NCI-H1694 treated with DMSO at 0.1 percent for 48 hours (cell line): ENCODE results near the gene ARL4A.
"Not testable (repeated sequence)": the region's sequence is repeated elsewhere in the genome, so short reads cannot be mapped to it uniquely, and the experiment has no call there.

Source experiments
- DNase-seq: peaks from one replicate; lab custom pipeline; 2025; lab: John Stamatoyannopoulos, UW

ARL4A gene

GRCh38 chr7:12670000-12670729 lies 17.3 kb upstream of the ARL4A start:
- no peak for DNase-seq

- no peak for DNase-seq
Observed at GRCh38 chr7:12670743-12671520, 16.5 kb upstream of the ARL4A start.

DNA sequence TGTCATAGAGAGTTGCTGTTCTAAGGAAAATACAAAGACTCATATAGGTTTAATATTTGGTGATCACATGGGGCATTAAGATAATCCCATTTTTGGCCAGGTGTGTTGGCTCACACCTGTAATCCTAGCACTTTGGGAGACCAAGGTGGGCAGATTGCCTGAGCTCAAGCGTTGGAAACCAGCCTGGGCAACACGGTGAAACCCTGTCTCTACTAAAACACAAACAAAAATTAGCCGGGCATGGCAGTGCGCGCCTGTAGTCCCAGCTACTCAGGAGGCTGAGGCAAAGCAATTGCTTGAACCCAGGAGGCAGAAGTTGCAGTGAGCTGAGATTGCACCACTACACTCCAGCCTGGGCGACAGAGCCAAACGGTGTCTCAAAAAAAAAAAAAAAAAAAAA lies 14.0 kb upstream of the ARL4A start:
- not testable (repeated sequence) for DNase-seq

- no peak for DNase-seq
Observed at GRCh38 chr7:12674053-12674452, 13.4 kb upstream of the ARL4A start.

DNA sequence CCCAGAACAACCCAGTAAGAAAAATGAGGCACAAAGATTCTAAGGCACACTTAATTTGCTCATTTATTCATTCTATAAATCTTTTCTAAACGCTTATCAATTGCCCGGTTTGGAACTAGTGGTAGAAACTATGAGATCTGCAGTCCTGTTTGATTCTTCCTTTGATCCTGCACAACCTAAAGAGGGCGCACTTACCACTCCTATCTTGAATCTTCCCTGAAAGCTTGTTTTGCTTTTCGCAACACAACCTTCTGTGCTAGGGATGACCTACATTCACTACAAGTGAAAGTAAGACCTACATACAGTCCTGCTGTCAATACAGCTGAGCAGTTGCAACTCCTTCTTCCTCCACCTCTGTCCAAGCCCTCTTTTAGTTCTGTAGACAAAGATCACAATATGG lies 12.6 kb upstream of the ARL4A start:
- DNase-seq: peak; percentile 28

- DNase-seq: peak; percentile 13
Observed at GRCh38 chr7:12683678-12684585, 3.5 kb upstream of the ARL4A start.

GRCh38 chr7:12684733-12685132 lies 2.7 kb upstream of the ARL4A start:
- DNase-seq: no peak

- DNase-seq: no peak
Observed at GRCh38 chr7:12685550-12685949, 1.9 kb upstream of the ARL4A start.

GRCh38 chr7:12686234-12686890 lies 1.1 kb upstream of the ARL4A start:
- DNase-seq: peak; percentile 54

GRCh38 chr7:12687718-12688171 lies 312 bp downstream of the ARL4A start:
- DNase-seq: no peak

- not testable (repeated sequence) for DNase-seq
Observed at GRCh38 chr7:12688485-12689170, 1.2 kb downstream of the ARL4A start.

DNA sequence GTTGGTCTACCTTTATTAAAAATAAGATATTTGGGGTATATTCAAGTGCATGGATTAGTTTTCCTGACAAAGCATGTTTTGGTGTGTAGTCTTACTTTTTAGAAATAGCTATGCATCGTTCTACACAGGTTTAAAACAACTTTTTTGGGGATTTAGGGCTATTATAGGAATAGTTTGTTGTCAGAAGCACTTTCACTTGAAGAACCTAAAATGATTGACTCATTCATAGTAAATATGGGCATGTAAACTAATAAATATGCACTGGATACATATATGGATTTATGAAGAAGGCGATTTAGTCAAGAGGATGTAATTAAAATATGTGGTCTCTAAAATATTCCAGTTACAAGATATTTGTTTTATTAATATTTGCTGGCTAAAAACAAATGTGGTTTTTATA lies 2.0 kb downstream of the ARL4A start:
- no peak for DNase-seq

GRCh38 chr7:12690041-12690878 lies 2.8 kb downstream of the ARL4A start:
- no peak for DNase-seq

- DNase-seq: not testable (repeated sequence)
Observed at GRCh38 chr7:12691388-12691787, 4.0 kb downstream of the ARL4A start.

GRCh38 chr7:12692035-12692434 lies 4.6 kb downstream of the ARL4A start:
- DNase-seq: no peak

GRCh38 chr7:12692479-12693259 lies 5.2 kb downstream of the ARL4A start:
- DNase-seq: no peak

DNA sequence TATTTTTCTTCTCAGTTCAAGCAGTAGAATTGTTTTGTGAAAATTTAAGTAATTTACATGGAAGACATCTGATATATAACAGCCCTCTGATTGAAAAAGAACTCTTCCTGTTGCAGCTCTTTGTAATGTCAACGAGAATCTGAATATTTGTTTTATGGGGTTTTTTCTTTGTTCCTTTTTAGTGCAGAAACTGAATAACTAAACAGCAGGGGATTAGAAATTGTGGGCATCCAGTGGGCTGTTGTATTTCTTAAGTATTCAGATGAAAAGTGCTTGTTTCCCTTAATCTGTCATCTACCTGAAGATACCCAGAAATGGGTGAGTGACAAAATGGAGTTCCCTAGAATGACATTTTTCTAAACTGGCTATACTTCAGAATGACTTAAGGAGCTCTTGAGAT lies 7.4 kb downstream of the ARL4A start:
- no peak for DNase-seq

DNA sequence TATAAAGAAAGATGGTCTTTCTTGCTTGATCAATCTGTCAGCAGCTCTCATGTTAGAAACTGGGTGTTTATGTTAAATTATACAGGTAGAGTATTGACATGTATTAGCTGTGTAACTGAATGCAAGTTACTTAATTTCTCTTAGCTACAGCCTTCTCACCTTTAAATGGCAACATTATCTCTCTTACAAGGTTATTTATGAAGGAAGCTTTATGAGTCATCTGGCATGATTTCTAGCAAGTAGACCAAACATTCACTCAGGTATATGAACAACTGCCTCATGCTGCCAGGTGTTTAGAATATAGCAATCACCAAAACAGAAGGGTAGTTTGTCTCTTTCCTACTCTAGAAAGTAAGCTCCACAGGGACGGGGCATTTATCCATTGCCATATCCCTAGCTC lies 8.5 kb downstream of the ARL4A start:
- DNase-seq: no peak

GRCh38 chr7:12699299-12699698 lies 11.9 kb downstream of the ARL4A start:
- DNase-seq: no peak
